K562 (cell line): ENCODE results near the gene PLEKHM3. TPM values are rescaled to one million over a fixed set of nuclear protein-coding genes. Genes with fewer than 3 reads are reported as not detected.

ENCODE experiments used
- ATAC-seq: fragments of 200-7000 bp; cut with Tn5 transposase; 3 replicates; pipeline ENCODE4 v1.9.1; 2020; ENCODE audit warnings: moderate library complexity
- BruUV-seq: library from RNA; stranded (reverse); fragments of 400-500 nt; replicated peaks from 2 replicates; lab custom pipeline; 2021; lab: Mats Ljungman, UMichigan
- CTCF ChIA-PET: fragments of 300-600 bp; formaldehyde crosslinking; extraction: SDS; loops from one replicate; lab custom pipeline; 2021; ENCODE audit warnings: low intra/inter-chr PET ratio; lab: Yijun Ruan, JAX
- POLR2A ChIA-PET: fragments of 300-600, 350-650 bp; sonication (Branson Sonifier 250); formaldehyde crosslinking; extraction: SDS; loops from one replicate; lab custom pipeline; 2021; ENCODE audit warnings: antibody characterized with exemption, inconsistent platforms; lab: Yijun Ruan, JAX
- DNase-seq, 4 experiments: peaks; one replicate each; pipeline versions ENCODE4 v3.0.0 to v3.0.0-alpha.2; 2011 to 2018; ENCODE audit warnings: low spot score in 3 of 4, mixed read lengths in 3 of 4; ENCODE audit errors: extremely low read depth in 1 of 4
- FAIRE-seq: peaks from 2 replicates; lab custom pipeline; 2011; peaks lifted over from hg19 to GRCh38; lab: Jason Lieb, UNC
- H2AFZ ChIP-seq: 2 replicates; pipeline ENCODE4 v1.6.0; 2011; ENCODE audit warnings: low read depth, low read length, control low read depth, inconsistent platforms
- H3K27ac ChIP-seq: fragments of 200-600 bp; 3 replicates; pipeline ENCODE4 v1.8.0; 2011; ENCODE audit warnings: low read depth, mild to moderate bottlenecking, control low read depth, inconsistent platforms, low read length, moderate library complexity, mixed read lengths; ENCODE audit errors: extremely low read depth
- H3K27me3 ChIP-seq, 2 experiments: fragments of 300-600 bp in 1 of 2; 2 replicates in 1 of 2; 3 replicates in 1 of 2; pipeline versions ENCODE4 v1.6.0 to v1.8.0; 2011; ENCODE audit warnings: inconsistent platforms in 2 of 2, low read length in 2 of 2, mild to moderate bottlenecking in 1 of 2, mixed read lengths in 1 of 2, moderate library complexity in 1 of 2; ENCODE audit not compliant: control insufficient read depth in 2 of 2, insufficient read depth in 2 of 2
- H3K36me3 ChIP-seq: fragments of 300-600 bp; 3 replicates; pipeline ENCODE4 v1.8.0; 2011; ENCODE audit warnings: mild to moderate bottlenecking, low read length, inconsistent platforms; ENCODE audit not compliant: control insufficient read depth, insufficient read depth
- H3K4me1 ChIP-seq, 2 experiments: fragments of 200-600 bp in 1 of 2; replicated peaks in 1 of 2; 2 replicates in 1 of 2; 3 replicates in 1 of 2; pipeline versions ENCODE4 v1.5.1 to v1.8.0; 2011; ENCODE audit warnings: inconsistent platforms in 2 of 2, low read length in 2 of 2, mild to moderate bottlenecking in 1 of 2, mixed read lengths in 1 of 2, moderate library complexity in 1 of 2; ENCODE audit not compliant: control insufficient read depth in 2 of 2, insufficient read depth in 2 of 2
- H3K4me2 ChIP-seq: 2 replicates; pipeline ENCODE4 v1.6.1; 2011; ENCODE audit warnings: low read length, control low read depth, inconsistent platforms, mixed read lengths; ENCODE audit not compliant: insufficient read depth
- H3K4me3 ChIP-seq: fragments of 200-600 bp; sonication (generic), shearing (Covaris generic); 2 replicates; pipeline ENCODE4 v1.5.1; 2016; ENCODE audit warnings: control low read depth, inconsistent platforms
- H3K79me2 ChIP-seq: fragments of 200-600 bp; 3 replicates; pipeline ENCODE4 v1.8.0; 2011; ENCODE audit warnings: low read length, inconsistent platforms; ENCODE audit not compliant: control insufficient read depth, insufficient read depth
- H3K9ac ChIP-seq, 2 experiments: 2 replicates each; pipeline versions ENCODE4 v1.6.0 to v1.6.1; 2011; ENCODE audit warnings: low read depth in 2 of 2, low read length in 2 of 2, control low read depth in 1 of 2, inconsistent platforms in 1 of 2, mild to moderate bottlenecking in 1 of 2, mixed read lengths in 1 of 2; ENCODE audit not compliant: insufficient read depth in 1 of 2
- H3K9me1 ChIP-seq: one replicate; pipeline ENCODE4 v1.6.0; 2011; ENCODE audit warnings: inconsistent platforms, mild to moderate bottlenecking, low read length, moderate library complexity; ENCODE audit not compliant: control insufficient read depth, insufficient read depth
- H3K9me3 ChIP-seq: replicated peaks from 2 replicates; pipeline ENCODE4 v1.5.1; 2011; ENCODE audit warnings: low read depth, low read length, inconsistent platforms; ENCODE audit not compliant: control insufficient read depth, insufficient read depth
- H4K20me1 ChIP-seq: replicated peaks from 2 replicates; pipeline ENCODE4 v1.6.1; 2011; ENCODE audit warnings: low read length, inconsistent platforms, mixed read lengths; ENCODE audit not compliant: control insufficient read depth, insufficient read depth
- CEBPB ChIP-seq: fragments of 450-650 bp; IDR thresholded peaks from 2 replicates; pipeline ENCODE4 v1.6.1; 2016; ENCODE audit warnings: missing genetic modification characterization, missing compliant biosample characterization
- CREB3 ChIP-seq: fragments of 450-650 bp; conservative IDR thresholded peaks from 2 replicates; pipeline ENCODE4 v1.6.1; 2016; ENCODE audit warnings: missing genetic modification characterization, low read depth, mild to moderate bottlenecking, missing compliant biosample characterization, moderate library complexity
- CTBP1 ChIP-seq: fragments of 450-650 bp; IDR thresholded peaks from 2 replicates; pipeline ENCODE4 v1.6.1; 2016; ENCODE audit warnings: borderline replicate concordance
- DDX20 ChIP-seq: fragments of 450-650 bp; IDR thresholded peaks from 2 replicates; pipeline ENCODE4 v1.6.1; 2016; ENCODE audit warnings: missing genetic modification characterization, low read depth, mild to moderate bottlenecking, missing compliant biosample characterization, moderate library complexity
- ELF2 ChIP-seq: fragments of 250-450 bp; sonication (Bioruptor Pico); IDR thresholded peaks from 2 replicates; pipeline ENCODE4 v1.5.0; 2021; ENCODE audit warnings: mild to moderate bottlenecking
- FOXJ3 ChIP-seq: sonication (generic); formaldehyde crosslinking; IDR thresholded peaks from 2 replicates; pipeline ENCODE4 v1.4.0; 2020; ENCODE audit warnings: mild to moderate bottlenecking, missing genetic modification reagents
- FOXP1 ChIP-seq: sonication (generic); formaldehyde crosslinking; IDR thresholded peaks from 2 replicates; pipeline ENCODE4 v1.8.0; 2022; ENCODE audit warnings: mild to moderate bottlenecking, missing genetic modification reagents
- GABPB1 ChIP-seq: sonication (generic); formaldehyde crosslinking; IDR thresholded peaks from 2 replicates; pipeline ENCODE4 v1.8.0; 2022; ENCODE audit warnings: mild to moderate bottlenecking, missing genetic modification reagents
- GATAD2A ChIP-seq: fragments of 450-650 bp; IDR thresholded peaks from 2 replicates; pipeline ENCODE4 v1.6.1; 2017
- MEF2A ChIP-seq: IDR thresholded peaks from 2 replicates; pipeline ENCODE4 v1.6.1; 2011; ENCODE audit warnings: low read depth, mild to moderate bottlenecking, low read length, moderate library complexity; ENCODE audit not compliant: control insufficient read depth
- POLR2AphosphoS5 ChIP-seq: IDR thresholded peaks from 2 replicates; pipeline ENCODE4 v1.6.1; 2011; ENCODE audit warnings: mild to moderate bottlenecking, low read depth, low read length, moderate library complexity; ENCODE audit not compliant: control insufficient read depth, insufficient read depth
- RBM25 ChIP-seq: fragments of 200-400 bp; formaldehyde crosslinking; IDR thresholded peaks from 2 replicates; pipeline ENCODE4 v1.6.1; 2018; ENCODE audit warnings: low read length, low read depth, moderate library complexity; ENCODE audit not compliant: severe bottlenecking
- SP1 ChIP-seq: sonication (generic); formaldehyde crosslinking; IDR thresholded peaks from 2 replicates; pipeline ENCODE4 v1.8.1; 2022; ENCODE audit warnings: mild to moderate bottlenecking, missing genetic modification reagents
- TEAD1 ChIP-seq, 2 experiments: fragments of 450-650 bp in 1 of 2; sonication (generic) in 1 of 2; formaldehyde crosslinking; IDR thresholded peaks; 2 replicates each; pipeline versions ENCODE4 v1.4.0 to v1.8.0; 2020 to 2022; ENCODE audit warnings: mild to moderate bottlenecking in 2 of 2, missing genetic modification reagents in 1 of 2
- TOE1 ChIP-seq, 2 experiments: fragments of 450-650 bp in 1 of 2; sonication (generic) in 1 of 2; formaldehyde crosslinking in 1 of 2; IDR thresholded peaks; 2 replicates each; pipeline versions ENCODE4 v1.7.1 to v1.8.0; 2016 to 2022; ENCODE audit warnings: borderline replicate concordance in 2 of 2, mild to moderate bottlenecking in 2 of 2, antibody characterized with exemption in 1 of 2, inconsistent platforms in 1 of 2, low read depth in 1 of 2, missing genetic modification reagents in 1 of 2, moderate library complexity in 1 of 2
- ZBED1 ChIP-seq: IDR thresholded peaks from 2 replicates; pipeline ENCODE4 v1.6.1; 2014
- ZNF224 ChIP-seq: sonication (generic); formaldehyde crosslinking; IDR thresholded peaks from 2 replicates; pipeline ENCODE4 v1.8.0; 2022; ENCODE audit warnings: mild to moderate bottlenecking, missing genetic modification reagents
- ZNF347 ChIP-seq: fragments of 450-650 bp; formaldehyde crosslinking; IDR thresholded peaks from 2 replicates; pipeline ENCODE4 v1.4.0; 2020; ENCODE audit warnings: low read depth, mild to moderate bottlenecking, moderate library complexity
- ZSCAN32 ChIP-seq: fragments of 450-650 bp; formaldehyde crosslinking; IDR thresholded peaks from 2 replicates; pipeline ENCODE4 v1.4.0; 2020; ENCODE audit warnings: mild to moderate bottlenecking, moderate library complexity
- WGBS: fragments of 100-300 bp; shearing (Covaris generic); methylation state at CpG from one replicate; pipeline ENCODE4 v1.1.6; 2016; ENCODE audit warnings: low coverage, mixed read lengths; ENCODE audit not compliant: insufficient coverage; ENCODE audit errors: missing lambda C conversion rate; 5-methylcytosine and 5-hydroxymethylcytosine counted together
- in situ Hi-C: fragments of 300-500 bp; cut with MboI; formaldehyde crosslinking; loops from 4 replicates; pipeline ENCODE4 v1.15.0; 2018; ENCODE audit warnings: inconsistent platforms, mixed read lengths
- intact Hi-C: fragments of 100-400 bp; cut with micrococcal nuclease; formaldehyde crosslinking; loops from 2 replicates; pipeline ENCODE4 v1.14.2; 2022
- polyA plus RNA-seq, 8 experiments: library from polyadenylated mRNA; depleted of rRNA in 4 of 8; stranded (reverse) in 5 of 8; unstranded in 3 of 8; fragments of >200 nt; fragmentation: Nextera tagmentation in 2 of 8; fragmentation: Illumina TruSeq in 1 of 8; extraction: Ambion mirVana in 2 of 8; extraction: Trizol in 1 of 8; gene quantifications; 2 replicates each; pipeline versions ENCODE4 v1.2.1 to v1.2.3, GENCODE V29; 2011 to 2014; ENCODE audit warnings: inconsistent platforms in 1 of 8, missing spikeins in 1 of 8
- total RNA-seq, 7 experiments: library from RNA; depleted of rRNA in 6 of 7; stranded (reverse); fragments of >200 nt in 6 of 7; fragmentation: Illumina TruSeq in 2 of 7; extraction: Trizol in 2 of 7; gene quantifications; 2 replicates each; pipeline versions ENCODE4 v1.2.1 to v1.2.3, GENCODE V29; 2011 to 2021; ENCODE audit warnings: low replicate concordance in 1 of 7
- TF ChIP-seq, protein P1 (sequence below): fragments of 200-800 bp; sonication (Bioruptor generic); IDR thresholded peaks from 2 replicates; pipeline ENCODE4 v1.6.1; 2017; ENCODE audit warnings: missing genetic modification characterization, missing compliant biosample characterization

The PLEKHM3 gene
- total and polyA plus RNA-seq, 9 of the 15 experiments (the other 6 are each of a cell fraction or from before 2014, with no cell fraction given), result 0.24 to 1.6 (median 1.0) TPM

- BruUV-seq, result no TSS peak
These were observed 73.4 kb downstream of the PLEKHM3 start for GRCh38 chr2:207951734-207952470.

More at GRCh38 chr2:207951734-207952470, 73.4 kb downstream of the PLEKHM3 start:
- ChIA-PET POLR2A (no interaction called here), CTCF (no interaction called here)
- H3K36me3 ChIP-seq, result no peaks in the 10 kb centered on the region
- intact Hi-C loops, result no loop called here
- no peaks in the 10 kb centered on the region for H4K20me1 ChIP-seq
- no peaks in the 10 kb centered on the region for H3K79me2 ChIP-seq
- H3K27ac ChIP-seq, result no peak overlapping the region
- no peaks in the 10 kb centered on the region for H3K4me1 ChIP-seq
- no peak overlapping the region for H3K4me2 ChIP-seq
- no peak for ATAC-seq
- no peak overlapping the region for H3K9ac ChIP-seq
- FAIRE-seq, result no peak
- H3K4me3 ChIP-seq, result no peak overlapping the region
- no peaks in the 10 kb centered on the region for H3K27me3 ChIP-seq
- WGBS, result 14% methylated on average over 5 of the region's 5 CpGs
- TF ChIP-seq CEBPB, result no peak
- TF ChIP-seq CREB3, result no peak
- no peak for TF ChIP-seq ZNF224 (CRISPR knock-in tag)
- TF ChIP-seq POLR2AphosphoS5, result no peak
- no peak for TF ChIP-seq CTBP1
- TF ChIP-seq ZNF347 (CRISPR knock-in tag), result no peak
- no peak for TF ChIP-seq GABPB1 (CRISPR knock-in tag)
- TF ChIP-seq SP1 (CRISPR knock-in tag), result no peak
- TF ChIP-seq, protein P1, sequence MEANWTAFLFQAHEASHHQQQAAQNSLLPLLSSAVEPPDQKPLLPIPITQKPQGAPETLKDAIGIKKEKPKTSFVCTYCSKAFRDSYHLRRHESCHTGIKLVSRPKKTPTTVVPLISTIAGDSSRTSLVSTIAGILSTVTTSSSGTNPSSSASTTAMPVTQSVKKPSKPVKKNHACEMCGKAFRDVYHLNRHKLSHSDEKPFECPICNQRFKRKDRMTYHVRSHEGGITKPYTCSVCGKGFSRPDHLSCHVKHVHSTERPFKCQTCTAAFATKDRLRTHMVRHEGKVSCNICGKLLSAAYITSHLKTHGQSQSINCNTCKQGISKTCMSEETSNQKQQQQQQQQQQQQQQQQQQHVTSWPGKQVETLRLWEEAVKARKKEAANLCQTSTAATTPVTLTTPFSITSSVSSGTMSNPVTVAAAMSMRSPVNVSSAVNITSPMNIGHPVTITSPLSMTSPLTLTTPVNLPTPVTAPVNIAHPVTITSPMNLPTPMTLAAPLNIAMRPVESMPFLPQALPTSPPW, result no peak
- TF ChIP-seq ELF2 (CRISPR knock-in tag), result no peak
- TF ChIP-seq TEAD1 (CRISPR knock-in tag; IDR thresholded peaks at IDR 0.05), result no peak
- no peak for TF ChIP-seq FOXP1
- no peak for TF ChIP-seq RBM25
- no peak for TF ChIP-seq TOE1 (IDR thresholded peaks at IDR 0.05; ENCODE audit: borderline replicate concordance)
- TF ChIP-seq TOE1 (CRISPR knock-in tag; IDR thresholded peaks at IDR 0.05; ENCODE audit: borderline replicate concordance, low read depth), result no peak
- TF ChIP-seq GATAD2A, result no peak
- no peak for TF ChIP-seq ZBED1
- TF ChIP-seq ZSCAN32 (CRISPR knock-in tag), result no peak
- no peak for TF ChIP-seq DDX20
- no peak for TF ChIP-seq FOXJ3 (CRISPR knock-in tag)
- TF ChIP-seq MEF2A, result no peak
- in situ Hi-C loops, result no loop called here
- H2AFZ ChIP-seq, result no peak overlapping the region
- DNase-seq, result no peak
- no peaks in the 10 kb centered on the region for H3K9me3 ChIP-seq
- no peaks in the 10 kb centered on the region for H3K9me1 ChIP-seq
